HepG2 (cell line): ENCODE data around the gene CRHBP. TPM values are rescaled to one million over a fixed set of nuclear protein-coding genes. Genes with fewer than 3 reads are reported as not detected.
A peak's percentile ranks its signal among the peaks of the same experiment; 100 is the strongest.

Experiments used
- ATAC-seq: fragments of 200-7000 bp; cut with Tn5 transposase; 3 replicates; pipeline ENCODE4 v1.9.1; 2020; ENCODE audit warnings: mild to moderate bottlenecking, moderate library complexity
- BruUV-seq: library from RNA; stranded (reverse); fragments of 400-500 nt; replicated peaks from 2 replicates; lab custom pipeline; 2021; lab: Mats Ljungman, UMichigan
- CTCF ChIA-PET: fragments of 300-600 bp; formaldehyde crosslinking; extraction: SDS; loops from one replicate; lab custom pipeline; 2021; ENCODE audit warnings: low total read pairs, inconsistent platforms, low intra/inter-chr PET ratio; lab: Yijun Ruan, JAX
- POLR2A ChIA-PET: fragments of 350-600 bp; sonication (Branson Sonifier 250); formaldehyde crosslinking; loops from one replicate; lab custom pipeline; 2020; ENCODE audit warnings: antibody characterized with exemption, inconsistent platforms; lab: Yijun Ruan, JAX
- DNase-seq: peaks from one replicate; pipeline ENCODE4 v3.0.0-alpha.2; 2015; ENCODE audit warnings: low spot score
- FAIRE-seq: peaks from 3 replicates; lab custom pipeline; 2011; peaks lifted over from hg19 to GRCh38; lab: Jason Lieb, UNC
- H2AFZ ChIP-seq: one replicate; pipeline ENCODE4 v1.6.1; 2011; ENCODE audit warnings: low read length, inconsistent platforms
- H3K27ac ChIP-seq: fragments of 300-600 bp; 3 replicates; pipeline ENCODE4 v1.8.0; 2011; ENCODE audit warnings: mixed run types, mild to moderate bottlenecking, mixed read lengths, low read length, inconsistent platforms; ENCODE audit not compliant: insufficient read depth; ENCODE audit errors: extremely low read length
- H3K27me3 ChIP-seq, 2 experiments: fragments of 200-600 bp in 1 of 2; 2 replicates in 1 of 2; 3 replicates in 1 of 2; pipeline versions ENCODE4 v1.6.0 to v1.8.0; 2011; ENCODE audit warnings: low read length in 2 of 2, mild to moderate bottlenecking in 2 of 2, moderate library complexity in 2 of 2, inconsistent platforms in 1 of 2; ENCODE audit not compliant: insufficient read depth in 2 of 2, control insufficient read depth in 1 of 2
- H3K36me3 ChIP-seq, 2 experiments: fragments of 200-600 bp in 1 of 2; replicated peaks in 1 of 2; 2 replicates in 1 of 2; 3 replicates in 1 of 2; pipeline versions ENCODE4 v1.5.1 to v1.8.0; 2011; ENCODE audit warnings: low read length in 2 of 2, inconsistent platforms in 1 of 2; ENCODE audit not compliant: insufficient read depth in 2 of 2, control insufficient read depth in 1 of 2
- H3K4me1 ChIP-seq: 2 replicates; pipeline ENCODE4 v1.5.1; 2012; ENCODE audit warnings: low read length, inconsistent platforms; ENCODE audit not compliant: insufficient read depth
- H3K4me2 ChIP-seq: 2 replicates; pipeline ENCODE4 v1.6.0; 2011; ENCODE audit warnings: low read depth, low read length, inconsistent platforms
- H3K4me3 ChIP-seq, 3 experiments: fragments of 200-600 bp in 1 of 3; sonication (generic), shearing (Covaris generic) in 1 of 3; replicated peaks in 1 of 3; 2 replicates each; pipeline ENCODE4 v1.5.1; 2011 to 2016; ENCODE audit warnings: low read length in 3 of 3, inconsistent platforms in 2 of 3, low read depth in 2 of 3, mild to moderate bottlenecking in 2 of 3, control low read depth in 1 of 3, mixed read lengths in 1 of 3; ENCODE audit not compliant: insufficient read depth in 1 of 3
- H3K79me2 ChIP-seq: one replicate; pipeline ENCODE4 v1.6.1; 2011; ENCODE audit warnings: low read length, inconsistent platforms; ENCODE audit not compliant: insufficient read depth
- H3K9ac ChIP-seq: 2 replicates; pipeline ENCODE4 v1.6.0; 2011; ENCODE audit warnings: mild to moderate bottlenecking, low read depth, low read length, inconsistent platforms; ENCODE audit not compliant: insufficient read depth
- H3K9me3 ChIP-seq: 2 replicates; pipeline ENCODE4 v1.5.1; 2012; ENCODE audit warnings: mild to moderate bottlenecking, low read length
- H4K20me1 ChIP-seq: 2 replicates; pipeline ENCODE4 v1.6.0; 2011; ENCODE audit warnings: inconsistent platforms, mild to moderate bottlenecking, low read length, moderate library complexity; ENCODE audit not compliant: insufficient read depth
- CREB1 ChIP-seq, 2 experiments: fragments of 450-650 bp in 1 of 2; IDR thresholded peaks; 2 replicates each; pipeline ENCODE4 v1.6.1; 2016 to 2017; ENCODE audit warnings: control low read depth in 1 of 2, mild to moderate bottlenecking in 1 of 2, missing compliant biosample characterization in 1 of 2, missing genetic modification characterization in 1 of 2
- DMTF1 ChIP-seq: sonication (generic); formaldehyde crosslinking; IDR thresholded peaks from 2 replicates; pipeline ENCODE4 v1.4.0; 2020; ENCODE audit warnings: mild to moderate bottlenecking, missing genetic modification reagents
- ETS1 ChIP-seq: sonication (generic); formaldehyde crosslinking; IDR thresholded peaks from 2 replicates; pipeline ENCODE4 v1.4.0; 2020; ENCODE audit warnings: missing genetic modification reagents
- MLXIP ChIP-seq: sonication (generic); formaldehyde crosslinking; IDR thresholded peaks from 2 replicates; pipeline ENCODE4 v1.9.0; 2021; ENCODE audit warnings: missing genetic modification reagents, borderline replicate concordance
- NFE2 ChIP-seq: sonication (generic); formaldehyde crosslinking; IDR thresholded peaks from 2 replicates; pipeline ENCODE4 v1.4.0; 2020; ENCODE audit warnings: missing genetic modification reagents
- RBAK ChIP-seq: sonication (generic); formaldehyde crosslinking; IDR thresholded peaks from 2 replicates; pipeline ENCODE4 v1.5.1; 2020; ENCODE audit warnings: mild to moderate bottlenecking, missing genetic modification reagents
- REL ChIP-seq: sonication (generic); formaldehyde crosslinking; conservative IDR thresholded peaks from 2 replicates; pipeline ENCODE4 v1.8.0; 2022; ENCODE audit warnings: mild to moderate bottlenecking, missing genetic modification reagents, moderate library complexity
- ZBTB7B ChIP-seq: sonication (generic); formaldehyde crosslinking; IDR thresholded peaks from 2 replicates; pipeline ENCODE4 v1.4.0; 2020; ENCODE audit warnings: missing genetic modification reagents
- ZNF629 ChIP-seq: sonication (generic); formaldehyde crosslinking; conservative IDR thresholded peaks from 2 replicates; pipeline ENCODE4 v1.5.0; 2020; ENCODE audit warnings: missing genetic modification reagents
- ZNF850 ChIP-seq: sonication (generic); formaldehyde crosslinking; conservative IDR thresholded peaks from 2 replicates; pipeline ENCODE4 v1.9.0; 2021; ENCODE audit warnings: mild to moderate bottlenecking, missing genetic modification reagents
- ZZZ3 ChIP-seq: sonication (generic); formaldehyde crosslinking; IDR thresholded peaks from 2 replicates; pipeline ENCODE4 v1.4.0; 2020; ENCODE audit warnings: missing genetic modification reagents, mild to moderate bottlenecking, borderline replicate concordance
- WGBS: methylation state at CpG from one replicate; pipeline ENCODE4 v1.1.6; 2017; ENCODE audit warnings: low lambda C conversion rate; 5-methylcytosine and 5-hydroxymethylcytosine counted together
- in situ Hi-C: cut with HindIII; loops from 2 replicates; pipeline ENCODE4 v1.10.0; 2017; ENCODE audit warnings: low pct_unique_long_range_greater_than_20kb; ENCODE audit not compliant: extremely low pct_ligation_motif_present
- intact Hi-C: fragments of 100-400 bp; cut with micrococcal nuclease; formaldehyde crosslinking; loops from one replicate; pipeline ENCODE4 v1.10.0; 2022; ENCODE audit not compliant: unreplicated experiment
- polyA plus RNA-seq, 8 experiments: library from polyadenylated mRNA; depleted of rRNA in 3 of 8; stranded (reverse) in 7 of 8; unstranded in 1 of 8; fragments of >200 nt; fragmentation: Illumina TruSeq in 4 of 8; extraction: Trizol in 4 of 8; gene quantifications; 2 replicates each; pipeline versions ENCODE4 v1.2.1 to v1.2.3, GENCODE V29; 2011 to 2016; ENCODE audit warnings: low read depth in 4 of 8, missing spikeins in 1 of 8, mixed read lengths in 1 of 8; ENCODE audit not compliant: insufficient read depth in 1 of 8
- total RNA-seq, 5 experiments: library from RNA; depleted of rRNA; stranded (reverse); fragments of >200 nt; fragmentation: Illumina TruSeq; extraction: Trizol; gene quantifications; 2 replicates each; pipeline ENCODE4 v1.2.3, GENCODE V29; 2016; ENCODE audit warnings: low read depth in 1 of 5

CRHBP gene
- total and polyA plus RNA-seq, 2 of the 13 experiments (the other 11 are each of a cell fraction or from before 2014, with no cell fraction given), result not detected

- in situ Hi-C loops (loop anchor here (5.0 kb wide), 1 partner anchor 150 kb away; no protein-coding TSS in a partner anchor), intact Hi-C loops (loop anchor here (1.0 kb wide), 1 partner anchor 149 kb away; no protein-coding TSS in a partner anchor)
- Histone ChIP-seq H3K79me2 (no peaks in the 10 kb centered on the region), H3K4me3 (no peak overlapping the region), H3K9me3 (no peaks in the 10 kb centered on the region), H3K27ac (no peak overlapping the region), H3K4me1 (no peaks in the 10 kb centered on the region), H4K20me1 (no peaks in the 10 kb centered on the region), H2AFZ (no peak overlapping the region), H3K9ac (no peak overlapping the region), H3K27me3 (no peaks in the 10 kb centered on the region), H3K36me3 (no peaks in the 10 kb centered on the region), H3K4me2 (no peak overlapping the region)
- ATAC-seq (no peak), FAIRE-seq (no peak), DNase-seq (no peak)
- CTCF ChIA-PET, result interaction anchor here (2.2 kb wide), 1 partner anchor 150 kb away, joined by 8 read pairs; no protein-coding TSS in a partner anchor
- TF ChIP-seq CREB1 (IDR thresholded peaks at IDR 0.05) (peak; percentile 66), CREB1 (CRISPR knock-in tag; IDR thresholded peaks at IDR 0.05) (no peak), ZBTB7B (CRISPR knock-in tag) (no peak)
- no TSS peak for BruUV-seq
- WGBS, result 0% methylated on average over 1 of the region's 1 CpG
- POLR2A ChIA-PET, result no interaction called here
Observed at GRCh38 chr5:77016962-77017361, 64.1 kb downstream of the CRHBP start.

- Histone ChIP-seq H3K4me1 (peaks cover 3% of the 10 kb centered on the region), H3K4me2 (no peak overlapping the region), H3K9me3 (no peaks in the 10 kb centered on the region), H3K27ac (no peak overlapping the region), H3K36me3 (no peaks in the 10 kb centered on the region), H3K79me2 (no peaks in the 10 kb centered on the region)
- DNase-seq, result no peak
- 4% methylated on average over 4 of the region's 4 CpGs for WGBS
- TF ChIP-seq ZNF850 (CRISPR knock-in tag) (no peak), NFE2 (CRISPR knock-in tag) (no peak), MLXIP (no peak), REL (CRISPR knock-in tag) (no peak), RBAK (CRISPR knock-in tag) (no peak), DMTF1 (no peak), ETS1 (CRISPR knock-in tag) (no peak), ZNF629 (no peak), ZZZ3 (CRISPR knock-in tag) (no peak)
- TF ChIP-seq, all 625 proteins: peak for 0
- FAIRE-seq (no peak), ATAC-seq (no peak)
- no peaks in the 10 kb centered on the region for H4K20me1 ChIP-seq
- intact Hi-C loops, result no loop called here
- CTCF ChIA-PET, result no interaction called here
- no peak overlapping the region for H2AFZ ChIP-seq
- no TSS peak for BruUV-seq
- no peak overlapping the region for H3K4me3 ChIP-seq
- H3K27me3 ChIP-seq, result no peaks in the 10 kb centered on the region
- in situ Hi-C loops, result loop anchor here (5.0 kb wide), 1 partner anchor 150 kb away; no protein-coding TSS in a partner anchor
- H3K9ac ChIP-seq, result no peak overlapping the region
- POLR2A ChIA-PET, result no interaction called here
Observed at GRCh38 chr5:77017668-77018067, 64.8 kb downstream of the CRHBP start.
